ENCODE data around the gene SPATC1L.
"Not testable (repeated sequence)": the region's sequence is repeated elsewhere in the genome, so short reads cannot be mapped to it uniquely, and the experiment has no call there.

SPATC1L gene

GRCh38 chr21:46214478-46215340 is 30.4 kb upstream of the SPATC1L start:
- DNase-seq: no peak

- DNase-seq: no peak
Observed at GRCh38 chr21:46213620-46214286, 29.5 kb upstream of the SPATC1L start.

GRCh38 chr21:46212721-46213484 is 28.6 kb upstream of the SPATC1L start:
- no peak for DNase-seq

- DNase-seq: no peak
Observed at GRCh38 chr21:46211786-46212720, 27.8 kb upstream of the SPATC1L start.

GRCh38 chr21:46211376-46211775 is 27.1 kb upstream of the SPATC1L start:
- DNase-seq: no peak

GRCh38 chr21:46210378-46211136 is 26.3 kb upstream of the SPATC1L start:
- no peak for DNase-seq

- DNase-seq: no peak
Observed at GRCh38 chr21:46208761-46209721, 24.8 kb upstream of the SPATC1L start.

GRCh38 chr21:46207920-46208591 is 23.8 kb upstream of the SPATC1L start:
- DNase-seq: no peak

- DNase-seq: no peak
Observed at GRCh38 chr21:46207006-46207919, 23.0 kb upstream of the SPATC1L start.

- no peak for DNase-seq
Observed at GRCh38 chr21:46206163-46207005, 22.1 kb upstream of the SPATC1L start.

GRCh38 chr21:46205766-46206162 is 21.5 kb upstream of the SPATC1L start:
- DNase-seq: no peak

- DNase-seq: no peak
Observed at GRCh38 chr21:46205166-46205565, 20.9 kb upstream of the SPATC1L start.

- DNase-seq: no peak
Observed at GRCh38 chr21:46203203-46203600, 18.9 kb upstream of the SPATC1L start.

GRCh38 chr21:46202592-46203202 is 18.4 kb upstream of the SPATC1L start:
- no peak for DNase-seq

- DNase-seq: not testable (repeated sequence)
Observed at GRCh38 chr21:46200877-46201803, 16.9 kb upstream of the SPATC1L start.
